DMS153 (cell line): ENCODE results near the gene PNPLA3.
A peak's percentile ranks its signal among the peaks of the same experiment; 100 is the strongest.
"Not testable (repeated sequence)": the region's sequence is repeated elsewhere in the genome, so short reads cannot be mapped to it uniquely, and the experiment has no call there.

Experiments used
- DNase-seq: peaks from one replicate; lab custom pipeline; 2025; lab: John Stamatoyannopoulos, UW

PNPLA3 gene

GRCh38 chr22:43889860-43890253 is 33.7 kb upstream of the PNPLA3 start:
- DNase-seq: no peak

DNA sequence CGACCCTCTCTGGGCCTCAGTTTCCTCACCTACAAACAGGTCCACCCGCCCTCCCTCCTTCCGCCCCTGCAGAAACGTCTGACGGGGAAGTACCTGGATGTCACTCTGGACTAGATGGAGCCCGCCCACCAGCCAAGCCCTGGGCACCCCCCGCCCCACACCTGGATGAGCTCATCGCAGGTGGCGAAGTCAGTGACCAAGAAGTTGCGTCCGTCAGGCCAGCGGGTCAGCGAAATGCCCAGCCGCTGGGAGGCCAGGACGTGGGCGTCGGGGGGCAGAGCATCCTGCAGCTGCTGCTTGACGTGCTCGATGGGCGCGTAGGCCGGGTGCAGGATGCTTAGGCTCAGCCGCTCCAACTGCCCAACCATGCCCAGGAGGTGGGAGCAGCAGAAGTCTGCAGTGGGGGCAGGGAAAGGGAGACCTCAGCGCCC is 32.7 kb upstream of the PNPLA3 start:
- no peak for DNase-seq

GRCh38 chr22:43891360-43892182 is 32.0 kb upstream of the PNPLA3 start, which contains the start of gene PNPLA5:
Gene PNPLA5 (minus strand): TSS chr22:43892013. CDS start chr22:43891880, 133 bp downstream.
- no peak for DNase-seq

DNA sequence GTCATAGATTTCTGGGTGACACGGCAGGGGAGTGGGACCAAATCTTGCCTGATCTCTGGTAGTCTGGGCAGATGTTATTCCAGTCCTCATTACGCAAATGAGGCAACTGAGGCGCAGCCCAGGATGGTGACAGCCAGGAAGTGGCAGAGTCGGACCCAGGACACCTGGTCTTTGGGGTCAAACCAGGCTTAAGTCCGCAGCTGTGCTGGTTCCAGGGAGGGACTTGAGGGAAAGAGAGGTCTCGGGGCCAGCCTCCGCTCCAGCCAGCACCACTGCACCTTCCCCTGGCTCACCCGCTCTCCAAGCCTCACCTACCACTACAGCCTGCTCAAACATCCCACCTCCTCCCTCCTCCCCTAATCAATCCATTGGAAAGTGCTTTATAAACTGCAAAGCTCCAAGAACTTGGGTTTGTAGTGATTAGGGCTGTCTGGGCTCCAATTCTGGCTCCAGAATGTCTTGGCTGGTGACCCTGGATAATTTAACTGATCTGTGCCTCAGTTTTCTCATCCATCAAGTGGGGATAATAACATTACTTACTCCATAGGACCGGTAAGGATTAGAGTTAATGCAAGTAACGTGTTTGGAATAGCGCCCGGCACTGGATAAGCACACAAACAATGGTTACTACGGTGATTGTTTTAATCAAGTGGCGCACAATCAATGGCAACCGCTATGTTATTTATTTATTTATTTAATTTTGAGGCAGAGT is 31.3 kb upstream of the PNPLA3 start:
- DNase-seq: no peak

- DNase-seq: no peak
These were observed 30.3 kb upstream of the PNPLA3 start for GRCh38 chr22:43893266-43893665.

GRCh38 chr22:43894122-43894521 is 29.5 kb upstream of the PNPLA3 start:
- no peak for DNase-seq

- DNase-seq: no peak
These were observed 27.5 kb upstream of the PNPLA3 start for GRCh38 chr22:43895986-43896645.

DNA sequence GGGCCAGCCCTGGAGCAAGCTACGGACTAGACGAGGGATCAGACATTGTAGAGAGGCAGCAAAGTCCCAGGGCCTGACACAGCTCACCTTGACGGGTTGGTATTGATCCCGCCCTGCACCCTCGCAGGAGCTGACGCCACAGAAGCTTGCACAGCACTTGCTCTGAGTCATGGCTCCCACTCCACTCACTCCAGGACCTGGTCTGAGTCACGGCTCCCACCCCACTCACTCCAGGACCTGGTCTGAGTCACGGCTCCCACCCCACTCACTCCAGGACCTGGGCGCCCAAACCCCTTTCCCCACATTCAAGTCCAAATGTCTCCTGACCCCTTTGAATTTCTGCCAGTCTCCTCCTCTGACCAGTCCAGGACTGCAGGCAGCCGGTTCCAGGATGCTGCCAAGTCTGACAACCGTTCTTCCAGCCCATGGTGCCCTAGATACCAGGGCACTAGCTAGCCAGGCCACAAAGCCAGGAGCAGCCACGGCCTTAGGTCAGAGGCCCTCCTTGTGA is 25.8 kb upstream of the PNPLA3 start:
- DNase-seq: no peak

- no peak for DNase-seq
These were observed 23.4 kb upstream of the PNPLA3 start for GRCh38 chr22:43900206-43900605.

GRCh38 chr22:43901976-43902643 is 21.5 kb upstream of the PNPLA3 start:
- no peak for DNase-seq

- DNase-seq: not testable (repeated sequence)
These were observed 20.6 kb upstream of the PNPLA3 start for GRCh38 chr22:43903033-43903432.

DNA sequence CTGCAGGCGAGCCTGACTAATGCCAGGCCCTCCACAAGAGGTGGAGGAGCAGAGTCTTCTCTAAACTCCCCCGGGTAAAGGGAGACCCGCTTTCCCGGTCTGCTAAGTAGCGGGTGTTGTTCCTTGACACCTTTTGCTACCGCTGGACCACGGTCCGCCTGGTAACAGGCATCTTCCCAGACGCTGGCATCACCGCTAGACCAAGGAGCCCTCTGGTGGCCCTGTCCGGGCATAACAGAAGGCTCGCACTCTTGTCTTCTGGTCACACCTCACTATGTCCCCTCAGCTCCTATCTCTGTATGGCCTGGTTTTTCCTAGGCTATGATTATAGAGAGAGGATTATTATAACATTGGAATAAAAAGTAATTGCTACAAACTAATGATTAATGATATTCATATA is 19.2 kb upstream of the PNPLA3 start:
- DNase-seq: not testable (repeated sequence)

- no peak for DNase-seq
These were observed 17.9 kb upstream of the PNPLA3 start for GRCh38 chr22:43905681-43906080.

DNA sequence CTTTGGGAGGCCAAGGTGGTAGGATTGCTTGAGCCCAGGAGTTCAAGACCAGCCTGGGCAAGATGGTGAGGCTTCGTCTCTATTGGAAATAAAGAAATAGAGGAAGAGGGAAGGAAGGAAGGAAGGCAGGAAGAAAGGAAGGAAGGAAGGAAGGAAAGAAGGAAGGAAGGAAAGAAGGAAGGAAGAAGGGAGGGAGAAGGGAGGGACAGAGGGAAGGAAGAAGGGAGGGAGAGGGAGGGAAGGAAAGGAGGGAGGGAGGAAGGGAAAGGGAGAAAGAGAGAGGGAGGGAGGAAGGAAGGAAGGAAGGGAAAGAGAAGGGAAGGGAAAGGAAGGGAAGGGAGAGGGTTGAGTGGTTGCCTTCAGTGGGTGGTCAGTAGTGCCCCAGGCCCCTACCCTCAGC is 13.9 kb upstream of the PNPLA3 start:
- DNase-seq: no peak

GRCh38 chr22:43910178-43910695 is 13.4 kb upstream of the PNPLA3 start:
- no peak for DNase-seq

GRCh38 chr22:43911351-43911750 is 12.3 kb upstream of the PNPLA3 start:
- DNase-seq: no peak

GRCh38 chr22:43917521-43917920 is 6.1 kb upstream of the PNPLA3 start:
- no peak for DNase-seq

- DNase-seq: no peak
These were observed 4.3 kb upstream of the PNPLA3 start for GRCh38 chr22:43919106-43919973.

DNA sequence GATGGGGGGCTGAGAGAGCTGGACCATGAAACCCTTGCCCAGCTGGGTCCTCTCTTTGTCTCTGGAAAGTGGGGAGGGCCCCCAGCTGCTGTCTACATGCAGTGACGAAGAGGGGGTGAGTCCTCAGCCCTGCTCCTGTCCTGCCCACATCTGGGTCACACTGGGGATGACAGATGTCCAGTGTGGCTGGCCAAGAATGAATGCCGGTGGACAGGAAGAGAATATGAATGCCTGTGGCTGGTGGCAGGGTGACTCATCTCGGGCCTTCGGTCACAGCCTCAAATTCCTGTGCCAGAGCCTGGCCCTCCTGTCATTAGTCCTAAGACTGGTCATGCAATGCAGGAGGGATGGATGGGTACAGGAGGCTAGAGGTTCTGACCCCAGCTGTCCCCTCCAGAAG is 2.2 kb upstream of the PNPLA3 start:
- DNase-seq: no peak

DNA sequence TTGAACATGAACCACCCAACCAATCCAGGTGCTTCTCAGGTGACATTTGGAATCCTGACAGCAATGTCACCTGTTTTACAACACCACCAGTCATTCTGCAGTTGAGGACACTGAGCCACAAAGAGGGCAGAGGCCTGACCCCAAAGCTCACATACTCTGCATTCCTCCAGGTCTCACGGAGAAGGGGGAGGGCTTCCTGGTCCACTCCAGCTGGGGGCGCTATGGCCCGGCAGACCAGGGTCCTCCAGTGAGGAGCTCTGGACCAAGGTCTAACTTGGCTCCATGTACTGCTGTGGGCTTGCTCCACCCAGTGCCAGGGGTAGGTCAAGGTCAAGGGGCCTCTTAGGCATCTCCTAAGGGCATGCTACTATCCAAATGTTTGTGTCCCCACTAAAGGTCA is 1.5 kb upstream of the PNPLA3 start:
- DNase-seq: no peak

DNA sequence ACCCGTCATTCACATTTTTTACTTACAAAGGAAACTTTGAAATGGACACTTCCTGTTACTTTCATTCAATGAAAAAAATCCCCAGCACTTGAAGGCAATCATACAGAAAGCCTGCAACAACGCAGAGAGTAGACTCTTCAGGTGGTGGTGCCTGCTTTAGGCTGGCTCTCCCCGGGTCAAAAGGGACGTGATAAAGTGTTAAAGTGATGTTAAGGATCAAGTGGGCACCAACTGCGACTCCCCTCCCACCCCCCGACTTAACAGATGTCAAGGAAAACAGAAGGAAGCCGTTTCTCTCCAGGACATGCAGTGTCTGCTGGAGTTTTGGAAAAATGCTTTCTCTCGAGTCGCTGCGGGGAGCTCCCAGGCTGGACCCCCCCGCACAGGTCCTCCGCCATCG is 414 bp upstream of the PNPLA3 start:
- peak; percentile 22 for DNase-seq
